Spleen (tissue), 11 donors: ENCODE results near the gene DPF3. TPM values are rescaled to one million over a fixed set of nuclear protein-coding genes. Genes with fewer than 3 reads are reported as not detected.

Experiments used
- DNase-seq: peaks from one replicate; pipeline ENCODE4 v3.0.0-alpha.2; 2020
- H3K27ac ChIP-seq, 8 donors: fragments of 200-600 bp; sonication (generic) in 7 of 8; 1 replicate in 4 of 8; 2 replicates in 4 of 8; pipeline versions ENCODE4 v1.5.0 to v1.8.0; 2016 to 2021; ENCODE audit warnings: inconsistent platforms in 4 of 8, mild to moderate bottlenecking in 4 of 8, moderate library complexity in 1 of 8
- H3K27me3 ChIP-seq, 7 donors: fragments of 200-600 bp; sonication (generic) in 6 of 7; replicated peaks in 1 of 7; 1 replicate in 4 of 7; 2 replicates in 3 of 7; pipeline versions ENCODE4 v1.5.0 to v1.8.0; 2016 to 2021; ENCODE audit warnings: inconsistent platforms in 3 of 7, mild to moderate bottlenecking in 1 of 7
- H3K36me3 ChIP-seq, 6 donors: fragments of 200-600 bp; sonication (generic) in 5 of 6; 1 replicate in 4 of 6; 2 replicates in 2 of 6; pipeline versions ENCODE4 v1.5.0 to v1.8.0; 2016 to 2021; ENCODE audit warnings: inconsistent platforms in 2 of 6
- H3K4me1 ChIP-seq, 6 donors: fragments of 200-600 bp; sonication (generic) in 5 of 6; 1 replicate in 3 of 6; 2 replicates in 3 of 6; pipeline versions ENCODE4 v1.5.0 to v1.8.0; 2016 to 2021; ENCODE audit warnings: inconsistent platforms in 3 of 6
- H3K4me3 ChIP-seq, 8 donors: fragments of 200-600 bp; sonication (generic) in 7 of 8; 1 replicate in 4 of 8; 2 replicates in 4 of 8; pipeline versions ENCODE4 v1.5.0 to v1.8.0; 2016 to 2021; ENCODE audit warnings: inconsistent platforms in 4 of 8, mild to moderate bottlenecking in 4 of 8, moderate library complexity in 2 of 8
- H3K9me3 ChIP-seq, 8 donors: fragments of 200-600 bp; sonication (generic) in 7 of 8; 1 replicate in 4 of 8; 2 replicates in 4 of 8; pipeline versions ENCODE4 v1.5.0 to v1.8.0; 2016 to 2021; ENCODE audit warnings: inconsistent platforms in 4 of 8
- CTCF ChIP-seq, 11 experiments: fragments of 200-600 bp in 7 of 11; fragments of 450-650 bp in 4 of 11; sonication (generic) in 4 of 11; IDR thresholded peaks in 8 of 11; conservative IDR thresholded peaks in 3 of 11; 1 replicate in 7 of 11; 2 replicates in 4 of 11; pipeline versions ENCODE4 v1.4.0 to v1.8.0; 2016 to 2021; ENCODE audit warnings: antibody characterized with exemption in 11 of 11, inconsistent platforms in 4 of 11, mild to moderate bottlenecking in 1 of 11
- POLR2A ChIP-seq, 3 donors: fragments of 450-650 bp; IDR thresholded peaks; one replicate each; pipeline ENCODE4 v1.5.1; 2017; ENCODE audit warnings: antibody characterized with exemption in 3 of 3, mild to moderate bottlenecking in 1 of 3
- POLR2AphosphoS5 ChIP-seq, 3 donors: sonication (generic); formaldehyde crosslinking; IDR thresholded peaks; one replicate each; pipeline ENCODE4 v1.5.1; 2017; ENCODE audit warnings: antibody characterized with exemption in 3 of 3
- WGBS, 5 donors: extraction: QIAGEN DNeasy Blood & Tissue Kit in 3 of 5; methylation state at CpG; one replicate each; pipeline versions ENCODE4 v1.1.5 to v1.1.7; 2013 to 2018; 5-methylcytosine and 5-hydroxymethylcytosine counted together
- intact Hi-C: fragments of 100-400 bp; cut with DNase I; formaldehyde crosslinking; loops from one replicate; pipeline ENCODE4 v1.15.0; 2023; ENCODE audit warnings: low total_unique reads
- polyA plus RNA-seq, 3 donors: library from polyadenylated mRNA; stranded (reverse); fragments of 200-250 nt; gene quantifications; one replicate each; pipeline ENCODE4 v1.2.1, GENCODE V29; 2013
- total RNA-seq, 7 donors: library from RNA; depleted of rRNA in 3 of 7; stranded (reverse); fragments of >200 nt in 3 of 7; fragmentation: NEBNext Ultra II Directional in 4 of 7; extraction: Animal tissue kit (Norgen Biotek cat#: 25700) in 4 of 7; gene quantifications; one replicate each; pipeline versions ENCODE4 v1.1.0 to v1.2.1, GENCODE V29; 2016 to 2021
- donor health status: healthy with polysubstance abuse.
- donor health status: DM: no; HTN: no; CAD: no; lungs with moderate emphysema.
- donor health status: DM: no; HTN: no; CAD: no.
- donor health status: Bipolar disorder and iron deficiency.
- donor health status: healthy.
- donor health status: DM: no; HTN: no; CAD: no.
- donor health status: DM: yes; HTN: yes; CAD: no.

The DPF3 gene
- total and polyA plus RNA-seq, 10 donors, result 0.76 to 8.9 (median 3.0) TPM

GRCh38 chr14:72583316-72584272 is 310.3 kb downstream of the DPF3 start:
- peaks cover 0 to 4% (median 0%) of the 10 kb centered on the region in 6 donors for H3K4me1 ChIP-seq
- TF ChIP-seq POLR2AphosphoS5 (IDR thresholded peaks at IDR 0.05) (no peak), POLR2A (IDR thresholded peaks at IDR 0.05) (no peak), CTCF (IDR thresholded peaks at IDR 0.05 in 8 of 11, conservative IDR thresholded peaks at IDR 0.05 in 3 of 11) (no peak)
- no peak overlapping the region for H3K4me3 ChIP-seq
- no peaks in the 10 kb centered on the region for H3K9me3 ChIP-seq
- 94 to 100% (median 96%) methylated on average over 5 of the region's 5 CpGs for WGBS, 5 donors
- no peak for DNase-seq
- H3K36me3 ChIP-seq, result no peaks in the 10 kb centered on the region
- no peak overlapping the region for H3K27ac ChIP-seq
- no peaks in the 10 kb centered on the region for H3K27me3 ChIP-seq
- intact Hi-C loops, result no loop called here

DNA sequence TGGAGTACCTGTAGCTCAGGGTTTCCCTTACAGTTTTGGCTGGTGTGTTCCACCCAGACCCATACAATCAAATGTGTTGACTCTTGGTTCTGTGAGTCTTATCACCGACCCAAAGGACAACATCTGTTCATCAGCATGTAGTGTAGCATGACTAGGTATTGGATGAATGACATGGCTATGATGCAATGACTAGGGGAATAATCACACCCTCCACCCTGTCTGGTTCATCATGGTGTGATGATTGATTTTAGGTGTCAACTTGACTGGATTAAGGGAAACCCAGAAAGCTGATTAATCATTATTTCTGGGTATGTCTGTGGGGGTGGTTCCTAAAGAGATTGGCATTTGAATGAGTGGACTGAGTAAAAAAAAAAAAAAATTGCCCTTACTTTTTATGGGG is 311.3 kb downstream of the DPF3 start:
- WGBS, 5 donors, result 89 to 100% (median 96%) methylated on average over 1 of the region's 1 CpG
- H3K27ac ChIP-seq, result no peak overlapping the region
- no peaks in the 10 kb centered on the region for H3K9me3 ChIP-seq
- H3K4me3 ChIP-seq, result no peak overlapping the region
- DNase-seq, result no peak
- TF ChIP-seq CTCF (IDR thresholded peaks at IDR 0.05 in 8 of 11, conservative IDR thresholded peaks at IDR 0.05 in 3 of 11), result no peak
- no peak for TF ChIP-seq POLR2AphosphoS5 (IDR thresholded peaks at IDR 0.05)
- TF ChIP-seq POLR2A (IDR thresholded peaks at IDR 0.05), result no peak
- H3K27me3 ChIP-seq, result no peaks in the 10 kb centered on the region
- intact Hi-C loops, result no loop called here
- peaks cover 0 to 9% (median 3%) of the 10 kb centered on the region in 6 donors for H3K4me1 ChIP-seq
- no peaks in the 10 kb centered on the region for H3K36me3 ChIP-seq

DNA sequence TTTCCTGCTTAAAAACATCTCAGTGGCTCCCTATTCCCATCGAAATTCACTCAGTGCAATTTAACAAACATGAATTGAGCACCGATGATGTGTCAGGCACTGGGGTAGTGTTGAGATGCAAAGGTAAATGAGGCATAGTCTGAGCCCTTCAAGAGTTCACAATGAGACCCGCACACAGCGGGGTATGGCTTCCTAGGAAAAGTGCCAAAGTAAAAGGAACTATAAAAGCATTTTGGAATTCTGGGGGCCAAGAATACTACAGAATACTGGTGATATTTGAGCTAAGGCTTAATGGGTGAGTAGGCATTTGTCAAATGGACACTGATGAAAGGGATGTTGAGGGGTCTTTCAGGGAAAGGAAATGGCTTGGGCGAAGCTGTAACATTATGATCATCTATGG is 315.4 kb downstream of the DPF3 start:
- DNase-seq, result no peak
- Histone ChIP-seq H3K9me3 (no peaks in the 10 kb centered on the region), H3K36me3 (no peaks in the 10 kb centered on the region), H3K4me3 (no peak overlapping the region), H3K4me1 (peaks cover 0 to 16% (median 6%) of the 10 kb centered on the region in 6 donors), H3K27ac (no peak overlapping the region), H3K27me3 (no peaks in the 10 kb centered on the region)
- WGBS, 5 donors, result 79 to 84% (median 83%) methylated on average over 5 of the region's 5 CpGs
- TF ChIP-seq POLR2AphosphoS5 (IDR thresholded peaks at IDR 0.05) (no peak), POLR2A (IDR thresholded peaks at IDR 0.05) (no peak), CTCF (IDR thresholded peaks at IDR 0.05 in 8 of 11, conservative IDR thresholded peaks at IDR 0.05 in 3 of 11) (no peak)
- intact Hi-C loops, result no loop called here

GRCh38 chr14:72577521-72577920 is 316.4 kb downstream of the DPF3 start:
- peaks cover 0 to 20% (median 11%) of the 10 kb centered on the region in 6 donors for H3K4me1 ChIP-seq
- H3K36me3 ChIP-seq, result no peaks in the 10 kb centered on the region
- no peak for TF ChIP-seq POLR2A (IDR thresholded peaks at IDR 0.05)
- TF ChIP-seq POLR2AphosphoS5 (IDR thresholded peaks at IDR 0.05), result no peak
- no peak for TF ChIP-seq CTCF (IDR thresholded peaks at IDR 0.05 in 8 of 11, conservative IDR thresholded peaks at IDR 0.05 in 3 of 11)
- intact Hi-C loops, result no loop called here
- 44 to 76% (median 59%) methylated on average over 5 of the region's 5 CpGs for WGBS, 5 donors
- no peaks in the 10 kb centered on the region for H3K9me3 ChIP-seq
- no peak for DNase-seq
- H3K4me3 ChIP-seq, result no peak overlapping the region
- no peaks in the 10 kb centered on the region for H3K27me3 ChIP-seq
- H3K27ac ChIP-seq, result no peak overlapping the region
